ENCODE data around the gene NELL2. TPM values are rescaled to one million over a fixed set of nuclear protein-coding genes. Genes with fewer than 3 reads are reported as not detected.

The NELL2 gene
- total and polyA plus RNA-seq, 10 of the 15 experiments (the other 5 are each of a cell fraction or from before 2014, with no cell fraction given): 0.27 to 2.3 (median 0.76) TPM

- ChIA-PET RAD21 (ENCODE audit: unreplicated experiment) (no interaction called here), CTCF (interaction anchor here (0.6 kb wide), 1 partner anchor 24 kb away, joined by 3 read pairs; no protein-coding TSS in a partner anchor), SMC1A (ENCODE audit: uncharacterized antibody, unreplicated experiment) (interaction anchor here (1.0 kb wide), 1 partner anchor 13 kb away, joined by 4 read pairs; no protein-coding TSS in a partner anchor), POLR2A (no interaction called here)
- H3K9me3 ChIP-seq (replicated peaks; ENCODE audit: control insufficient read depth, insufficient read depth, low read length): no peaks in the 10 kb centered on the region
- no peak overlapping the region for H2AFZ ChIP-seq (ENCODE audit: control insufficient read depth, low read depth, low read length)
- no peak for TF ChIP-seq EED (IDR thresholded peaks at IDR 0.05; ENCODE audit: low read depth)
- no peak for TF ChIP-seq IRF4 (IDR thresholded peaks at IDR 0.05; ENCODE audit: low read depth, low read length)
- no peak for TF ChIP-seq YBX1 (IDR thresholded peaks at IDR 0.05)
- TF ChIP-seq RELA (IDR thresholded peaks at IDR 0.05; ENCODE audit: borderline replicate concordance, partially characterized antibody): no peak
- TF ChIP-seq PML (IDR thresholded peaks at IDR 0.05; ENCODE audit: low read length): no peak
- no peak for TF ChIP-seq BCL11A (IDR thresholded peaks at IDR 0.05; ENCODE audit: low read depth, low read length)
- TF ChIP-seq NFYB (IDR thresholded peaks at IDR 0.05; ENCODE audit: insufficient read depth, low read depth, low read length): no peak
- no peak for TF ChIP-seq HDAC6 (IDR thresholded peaks at IDR 0.05; ENCODE audit: unreplicated experiment)
- TF ChIP-seq ZNF217 (IDR thresholded peaks at IDR 0.05): no peak
- TF ChIP-seq POLR2A (IDR thresholded peaks at IDR 0.05; ENCODE audit: low read depth, low read length): no peak
- TF ChIP-seq SMAD1 (IDR thresholded peaks at IDR 0.05; ENCODE audit: low read depth, partially characterized antibody): no peak
- no peak for TF ChIP-seq NFYA (IDR thresholded peaks at IDR 0.05; ENCODE audit: borderline replicate concordance, low read depth, low read length)
- TF ChIP-seq BHLHE40 (IDR thresholded peaks at IDR 0.05; ENCODE audit: borderline replicate concordance in 1 of 2, low read depth in 2 of 2, low read length in 1 of 2): no peak
- TF ChIP-seq ATF2 (IDR thresholded peaks at IDR 0.05; ENCODE audit: low read length): no peak
- TF ChIP-seq NFXL1 (IDR thresholded peaks at IDR 0.05; ENCODE audit: borderline replicate concordance): no peak
- no peak for TF ChIP-seq SKIL (IDR thresholded peaks at IDR 0.05; ENCODE audit: low read depth, poor library complexity, severe bottlenecking)
- no peak for TF ChIP-seq CBX3 (IDR thresholded peaks at IDR 0.05; ENCODE audit: borderline replicate concordance, low read depth)
- H3K27me3 ChIP-seq (replicated peaks in 1 of 2; ENCODE audit: control insufficient read depth in 2 of 2, insufficient read depth in 2 of 2, low read length in 1 of 2): no peaks in the 10 kb centered on the region
- no TSS peak for BruUV-seq (replicated peaks)
- no peaks in the 10 kb centered on the region; the same call in 1 of the 2 replicates for H4K20me1 ChIP-seq (ENCODE audit: control insufficient read depth, insufficient read depth)
- H3K79me2 ChIP-seq (ENCODE audit: control insufficient read depth, insufficient read depth, low read length): no peaks in the 10 kb centered on the region
- intact Hi-C loops (cut with micrococcal nuclease; ENCODE audit: unreplicated experiment) (no loop called here), in situ Hi-C loops (cut with MboI) (no loop called here)
- no peaks in the 10 kb centered on the region for H3K36me3 ChIP-seq (ENCODE audit: control insufficient read depth in 2 of 2, insufficient read depth in 2 of 2, low read length in 1 of 2)
- FAIRE-seq (no peak), ATAC-seq (no peak), DNase-seq (ENCODE audit: low read depth, low spot score) (no peak)
- H3K4me1 ChIP-seq (ENCODE audit: control insufficient read depth, insufficient read depth, low read length): no peaks in the 10 kb centered on the region
- H3K27ac ChIP-seq (ENCODE audit: control insufficient read depth, insufficient read depth): no peak overlapping the region
- 46% methylated on average over 5 of the region's 5 CpGs for WGBS (ENCODE audit: insufficient coverage, insufficient replicate concordance, low lambda C conversion rate, missing lambda C conversion rate)
- no peak overlapping the region for H3K4me2 ChIP-seq (ENCODE audit: control insufficient read depth, insufficient read depth)
- H3K4me3 ChIP-seq: no peak overlapping the region
- no peak overlapping the region for H3K9ac ChIP-seq (ENCODE audit: control insufficient read depth, insufficient read depth, low read length)
Observed at GRCh38 chr12:44835641-44836379, 40.3 kb downstream of the NELL2 start.
